ENCODE measurements around the gene SNX8. TPM values are rescaled to one million over a fixed set of nuclear protein-coding genes. Genes with fewer than 3 reads are reported as not detected.
"Not testable (repeated sequence)": the region's sequence is repeated elsewhere in the genome, so short reads cannot be mapped to it uniquely, and the experiment has no call there.

SNX8 gene
- total RNA-seq, 1 donor from 2014 or later = 12.9 TPM

DNA sequence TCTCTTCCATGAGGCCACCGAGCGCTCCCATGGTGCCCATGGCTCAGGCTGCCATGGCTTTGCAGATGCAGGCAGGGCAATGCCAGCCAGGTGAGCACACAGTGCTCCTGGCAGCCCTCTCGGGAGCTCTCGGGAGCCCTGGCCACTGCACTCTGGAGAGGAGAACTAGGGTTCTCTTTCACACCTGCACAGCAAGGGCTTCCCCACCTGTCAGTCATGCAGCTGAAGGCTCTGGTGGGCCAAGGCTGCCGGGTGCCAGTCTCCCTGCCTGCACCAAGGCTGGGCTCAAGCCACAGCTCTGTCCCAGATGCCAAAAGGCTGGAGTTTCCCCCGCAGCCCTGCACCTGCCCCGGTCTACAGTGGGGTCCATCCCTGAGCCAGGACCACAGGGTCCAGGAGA lies 39.6 kb downstream of the SNX8 start:
- FAIRE-seq = no peak
- Histone ChIP-seq H3K4me3 (ENCODE audit: low read depth, low read length) (no peak overlapping the region), H3K27me3 (ENCODE audit: control insufficient read depth, insufficient read depth, low read length) (no peaks in the 10 kb centered on the region), H3K36me3 (ENCODE audit: control insufficient read depth, insufficient read depth, low read length) (no peaks in the 10 kb centered on the region)
- TF ChIP-seq, protein P1, sequence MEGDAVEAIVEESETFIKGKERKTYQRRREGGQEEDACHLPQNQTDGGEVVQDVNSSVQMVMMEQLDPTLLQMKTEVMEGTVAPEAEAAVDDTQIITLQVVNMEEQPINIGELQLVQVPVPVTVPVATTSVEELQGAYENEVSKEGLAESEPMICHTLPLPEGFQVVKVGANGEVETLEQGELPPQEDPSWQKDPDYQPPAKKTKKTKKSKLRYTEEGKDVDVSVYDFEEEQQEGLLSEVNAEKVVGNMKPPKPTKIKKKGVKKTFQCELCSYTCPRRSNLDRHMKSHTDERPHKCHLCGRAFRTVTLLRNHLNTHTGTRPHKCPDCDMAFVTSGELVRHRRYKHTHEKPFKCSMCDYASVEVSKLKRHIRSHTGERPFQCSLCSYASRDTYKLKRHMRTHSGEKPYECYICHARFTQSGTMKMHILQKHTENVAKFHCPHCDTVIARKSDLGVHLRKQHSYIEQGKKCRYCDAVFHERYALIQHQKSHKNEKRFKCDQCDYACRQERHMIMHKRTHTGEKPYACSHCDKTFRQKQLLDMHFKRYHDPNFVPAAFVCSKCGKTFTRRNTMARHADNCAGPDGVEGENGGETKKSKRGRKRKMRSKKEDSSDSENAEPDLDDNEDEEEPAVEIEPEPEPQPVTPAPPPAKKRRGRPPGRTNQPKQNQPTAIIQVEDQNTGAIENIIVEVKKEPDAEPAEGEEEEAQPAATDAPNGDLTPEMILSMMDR (IDR thresholded peaks at IDR 0.05; ENCODE audit: insufficient read depth, low read length, severe bottlenecking) = no peak
- no peak for DNase-seq (ENCODE audit: low read depth)

DNA sequence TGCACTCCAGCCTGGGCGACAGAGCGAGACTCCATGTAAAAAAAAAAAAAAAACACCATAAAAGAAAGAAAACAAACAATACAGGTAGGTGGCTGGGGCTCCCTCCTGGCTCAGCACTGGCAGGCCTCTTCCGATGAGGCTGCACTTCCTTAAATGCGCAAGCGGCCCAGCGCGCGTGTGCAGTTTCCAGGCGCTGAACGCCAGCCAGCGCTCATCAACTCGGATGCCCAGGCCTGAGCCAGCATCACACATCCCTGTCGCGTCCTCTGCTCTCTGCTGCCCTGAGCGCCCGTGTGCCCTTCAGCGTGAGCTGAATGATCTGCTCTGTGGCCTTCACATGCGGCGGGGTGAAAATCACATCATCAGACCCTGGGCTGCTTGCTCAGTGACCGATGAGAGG lies 40.4 kb downstream of the SNX8 start:
- no peak for FAIRE-seq

DNA sequence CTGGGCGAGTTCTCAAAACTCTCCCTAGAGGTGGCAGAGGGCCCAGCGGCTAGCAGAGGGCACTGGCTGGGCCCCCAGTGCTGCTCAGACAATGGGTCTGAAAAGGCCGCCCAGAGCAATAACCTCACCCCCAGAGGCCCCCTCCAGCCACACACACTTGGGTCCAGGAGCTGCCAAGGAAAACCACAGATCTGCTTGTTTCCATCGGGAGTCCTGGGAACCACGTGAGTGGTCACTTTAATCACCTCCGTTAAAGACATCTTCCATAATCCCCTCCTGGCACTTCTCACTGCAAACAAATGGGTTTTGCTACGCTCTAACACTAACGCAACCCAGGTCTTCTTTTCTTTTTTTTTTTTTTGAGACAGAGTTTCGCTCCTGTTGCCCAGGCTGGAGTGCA lies 42.2 kb downstream of the SNX8 start:
- Histone ChIP-seq H3K36me3 (ENCODE audit: control insufficient read depth, insufficient read depth, low read length) (no peaks in the 10 kb centered on the region), H3K4me3 (ENCODE audit: low read depth, low read length) (no peak overlapping the region), H3K27me3 (ENCODE audit: control insufficient read depth, insufficient read depth, low read length) (no peaks in the 10 kb centered on the region)
- FAIRE-seq (no peak), DNase-seq (ENCODE audit: low read depth) (no peak)
- TF ChIP-seq, protein P1 (IDR thresholded peaks at IDR 0.05; ENCODE audit: insufficient read depth, low read length, severe bottlenecking) = no peak

More for the DNA sequence above, 40.4 kb downstream of the SNX8 start:
- H3K4me3 ChIP-seq (ENCODE audit: low read depth, low read length) = no peak overlapping the region
- no peaks in the 10 kb centered on the region for H3K27me3 ChIP-seq (ENCODE audit: control insufficient read depth, insufficient read depth, low read length)
- TF ChIP-seq, protein P1 (IDR thresholded peaks at IDR 0.05; ENCODE audit: insufficient read depth, low read length, severe bottlenecking) = no peak
- H3K36me3 ChIP-seq (ENCODE audit: control insufficient read depth, insufficient read depth, low read length) = no peaks in the 10 kb centered on the region
- no peak for DNase-seq (ENCODE audit: low read depth)

DNA sequence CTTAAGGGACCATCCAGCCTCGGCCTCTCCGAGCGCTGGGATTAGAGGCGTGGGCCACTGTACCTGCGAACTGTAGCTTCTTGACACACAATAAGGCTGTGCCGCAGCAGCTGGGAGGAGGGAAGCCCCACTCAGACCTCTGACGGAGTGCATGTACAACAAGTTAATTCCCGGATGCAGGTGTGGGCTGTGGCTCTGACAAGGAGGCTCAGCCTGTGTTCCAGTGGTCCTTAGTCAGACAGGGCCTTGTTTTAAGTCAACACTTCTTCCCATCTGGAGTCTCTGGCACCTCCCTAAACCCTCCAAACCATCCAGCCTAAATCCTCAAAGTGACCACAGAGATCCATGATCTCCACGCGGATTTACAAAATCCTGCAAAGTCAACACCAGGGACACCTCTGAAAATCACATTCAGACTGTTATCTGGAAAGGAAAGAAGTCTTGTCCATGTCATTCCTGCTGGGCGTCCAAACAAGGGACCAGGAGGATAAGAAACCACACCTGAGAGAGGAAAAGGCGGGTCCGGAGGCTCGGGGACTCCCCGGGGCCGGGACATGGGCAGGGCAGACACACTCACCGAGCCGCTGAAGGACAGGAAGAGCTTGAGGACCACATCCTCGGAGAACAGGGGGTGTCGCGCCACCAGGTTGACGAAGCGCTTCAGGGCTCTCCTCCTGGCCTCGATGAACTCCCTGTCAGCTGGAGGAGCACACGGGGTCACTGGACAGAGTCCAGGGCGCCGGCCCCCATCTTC lies 42.8 kb downstream of the SNX8 start:
- DNase-seq (ENCODE audit: low read depth) (no peak), FAIRE-seq (no peak)
- Histone ChIP-seq H3K36me3 (ENCODE audit: control insufficient read depth, insufficient read depth, low read length) (no peaks in the 10 kb centered on the region), H3K4me3 (ENCODE audit: low read depth, low read length) (no peak overlapping the region), H3K27me3 (ENCODE audit: control insufficient read depth, insufficient read depth, low read length) (no peaks in the 10 kb centered on the region)
- TF ChIP-seq, protein P1 (IDR thresholded peaks at IDR 0.05; ENCODE audit: insufficient read depth, low read length, severe bottlenecking) = no peak

DNA sequence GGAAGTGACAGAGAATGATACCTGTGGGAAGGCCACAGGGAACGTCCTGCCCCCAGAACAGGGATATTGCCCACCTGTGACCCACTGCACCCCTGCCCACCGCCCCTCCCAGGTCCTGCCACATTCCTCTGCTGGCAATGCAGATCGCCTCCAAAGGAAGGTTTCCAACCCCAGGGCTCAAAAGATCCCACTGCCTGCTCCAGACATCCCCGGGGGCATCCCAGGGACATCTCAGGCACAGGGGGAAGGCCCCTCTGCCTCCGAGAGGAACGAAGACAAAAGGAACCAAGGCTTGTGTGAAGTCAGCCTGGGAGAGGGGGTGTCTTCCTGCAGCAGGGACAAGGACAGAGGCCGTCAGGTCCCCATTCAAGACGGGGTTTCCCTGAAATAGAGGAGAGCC lies 43.7 kb downstream of the SNX8 start:
- no peak for FAIRE-seq
- DNase-seq (ENCODE audit: low read depth) = no peak
- TF ChIP-seq, protein P1 (IDR thresholded peaks at IDR 0.05; ENCODE audit: insufficient read depth, low read length, severe bottlenecking) = no peak
- H3K4me3 ChIP-seq (ENCODE audit: low read depth, low read length) = no peak overlapping the region
- no peaks in the 10 kb centered on the region for H3K27me3 ChIP-seq (ENCODE audit: control insufficient read depth, insufficient read depth, low read length)
- no peaks in the 10 kb centered on the region for H3K36me3 ChIP-seq (ENCODE audit: control insufficient read depth, insufficient read depth, low read length)

DNA sequence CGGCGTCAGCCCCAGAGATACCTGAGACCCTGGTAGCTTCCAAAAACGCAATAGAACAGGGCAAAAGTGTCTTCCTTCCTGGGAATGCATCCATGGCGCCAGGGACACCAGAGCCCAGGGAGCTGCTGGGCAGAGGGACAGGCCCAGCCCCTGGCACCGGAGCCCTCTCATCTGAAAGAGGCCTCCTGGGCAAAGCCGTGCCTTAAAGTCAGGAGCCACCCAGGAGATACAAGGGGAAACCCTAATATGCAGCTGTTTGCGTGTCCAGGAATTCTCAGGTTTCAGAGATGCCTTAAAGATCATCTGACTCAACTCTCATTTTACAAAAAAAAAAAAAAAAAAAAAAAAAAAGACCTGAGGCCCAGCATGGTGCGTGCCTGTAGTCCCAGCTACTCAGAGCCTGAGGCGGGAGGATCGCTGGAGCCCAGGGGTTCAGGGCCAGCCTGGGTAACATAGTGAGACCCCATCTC lies 44.2 kb downstream of the SNX8 start:
- no peak overlapping the region for H3K4me3 ChIP-seq (ENCODE audit: low read depth, low read length)
- H3K36me3 ChIP-seq (ENCODE audit: control insufficient read depth, insufficient read depth, low read length) = no peaks in the 10 kb centered on the region
- TF ChIP-seq, protein P1 (IDR thresholded peaks at IDR 0.05; ENCODE audit: insufficient read depth, low read length, severe bottlenecking) = no peak
- H3K27me3 ChIP-seq (ENCODE audit: control insufficient read depth, insufficient read depth, low read length) = no peaks in the 10 kb centered on the region
- no peak for FAIRE-seq
- no peak for DNase-seq (ENCODE audit: low read depth)

DNA sequence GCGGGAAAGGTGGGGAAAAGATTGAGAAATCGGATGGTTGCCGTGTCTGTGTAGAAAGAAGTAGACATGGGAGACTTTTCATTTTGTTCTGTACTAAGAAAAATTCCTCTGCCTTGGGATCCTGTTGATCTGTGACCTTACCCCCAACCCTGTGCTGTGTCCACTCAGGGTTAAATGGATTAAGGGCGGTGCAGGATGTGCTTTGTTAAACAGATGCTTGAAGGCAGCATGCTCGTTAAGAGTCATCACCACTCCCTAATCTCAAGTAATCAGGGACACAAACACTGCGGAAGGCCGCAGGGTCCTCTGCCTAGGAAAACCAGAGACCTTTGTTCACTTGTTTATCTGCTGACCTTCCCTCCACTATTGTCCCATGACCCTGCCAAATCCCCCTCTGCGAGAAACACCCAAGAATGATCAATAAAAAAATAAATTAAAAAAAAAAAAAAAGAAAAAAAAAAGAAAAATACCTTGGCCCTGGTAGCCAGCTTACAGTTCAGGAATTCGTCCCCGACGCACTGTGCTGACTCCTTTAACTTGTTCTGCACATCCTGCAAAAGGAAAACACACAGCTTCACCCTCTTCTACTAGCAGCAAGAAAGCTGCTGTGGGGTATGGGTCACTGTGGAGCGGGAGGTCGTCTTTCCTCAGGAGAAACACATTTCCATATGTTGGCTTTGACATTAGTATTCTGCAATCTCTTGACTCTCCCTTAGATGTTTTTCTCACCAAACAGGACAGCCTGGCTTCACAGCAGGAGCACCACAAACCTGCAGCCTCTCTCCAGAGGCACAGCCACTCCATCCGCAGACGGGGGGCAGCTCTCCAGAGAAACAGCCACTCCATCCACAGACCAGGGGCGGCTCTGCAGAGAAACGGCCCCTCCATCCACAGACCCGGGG lies 44.9 kb downstream of the SNX8 start:
- not testable (repeated sequence) for FAIRE-seq; DNase-seq (ENCODE audit: low read depth); H3K4me3 ChIP-seq (ENCODE audit: low read depth, low read length); H3K36me3 ChIP-seq (ENCODE audit: control insufficient read depth, insufficient read depth, low read length); H3K27me3 ChIP-seq (ENCODE audit: control insufficient read depth, insufficient read depth, low read length)

All from bronchial epithelial cell (primary cell).